ENCODE results near the gene REP15. TPM values are rescaled to one million over a fixed set of nuclear protein-coding genes. Genes with fewer than 3 reads are reported as not detected.

REP15 gene
- total and polyA plus RNA-seq, 12 donors: 3.2 to 10.6 (median 5.9) TPM

DNA sequence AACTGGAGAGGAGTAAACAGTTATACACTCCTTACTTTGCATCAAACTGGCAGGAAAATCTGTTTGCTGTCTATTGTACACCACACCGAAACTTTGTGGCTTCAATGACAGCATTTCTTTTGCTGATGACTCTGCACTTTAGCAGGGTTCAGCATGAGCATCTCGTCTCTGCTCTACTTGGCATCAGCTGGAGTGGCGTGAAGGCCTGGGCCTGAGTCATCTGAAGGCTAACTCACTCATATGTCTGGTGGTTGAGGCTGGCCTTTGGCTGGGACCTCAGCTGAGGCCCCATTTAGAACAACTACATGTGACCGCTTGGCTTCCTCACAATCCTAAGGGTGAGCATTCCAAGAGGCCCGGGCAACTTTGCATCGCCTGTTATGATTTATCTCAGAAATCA, 28.7 kb upstream of the REP15 start:
- H3K36me3 ChIP-seq: peaks cover 0 to 100% (median 49%) of the 10 kb centered on the region in 9 donors
- H3K4me1 ChIP-seq: peaks cover 0 to 18% (median 10%) of the 10 kb centered on the region in 9 donors
- 73 to 79% methylated on average over 6 of the region's 6 CpGs for WGBS, 2 donors

DNA sequence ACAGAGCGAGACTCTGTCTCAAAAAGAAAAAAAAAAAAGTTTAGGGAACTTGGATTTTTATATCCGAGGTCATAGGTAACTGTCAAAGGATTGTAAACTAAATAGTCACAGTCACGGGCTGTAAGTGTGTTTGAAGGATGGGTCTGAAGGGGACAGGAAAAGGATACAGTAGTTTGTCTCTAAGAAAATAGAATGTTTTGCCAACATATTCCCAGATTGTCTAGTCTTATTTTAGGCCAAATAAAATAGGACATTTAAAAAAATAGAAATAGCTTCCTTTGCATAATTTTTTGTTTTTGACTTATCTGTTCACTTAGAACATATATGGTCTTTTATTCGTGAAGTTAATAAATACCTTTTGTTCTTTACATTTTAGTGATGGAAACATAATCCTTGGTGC, 24.2 kb upstream of the REP15 start:
- ATAC-seq (peak in 3 of 8 donors; percentile 23 to 38 (median 30)), DNase-seq (no peak)
- 61 to 70% methylated on average over 4 of the region's 4 CpGs for WGBS, 2 donors
- intact Hi-C loops (cut with DNase I): no loop called here
- H3K4me1 ChIP-seq: peaks cover 0 to 45% (median 32%) of the 10 kb centered on the region in 9 donors
- no peaks in the 10 kb centered on the region for H3K9me3 ChIP-seq
- H3K27me3 ChIP-seq: no peaks in the 10 kb centered on the region
- TF ChIP-seq, protein P1, sequence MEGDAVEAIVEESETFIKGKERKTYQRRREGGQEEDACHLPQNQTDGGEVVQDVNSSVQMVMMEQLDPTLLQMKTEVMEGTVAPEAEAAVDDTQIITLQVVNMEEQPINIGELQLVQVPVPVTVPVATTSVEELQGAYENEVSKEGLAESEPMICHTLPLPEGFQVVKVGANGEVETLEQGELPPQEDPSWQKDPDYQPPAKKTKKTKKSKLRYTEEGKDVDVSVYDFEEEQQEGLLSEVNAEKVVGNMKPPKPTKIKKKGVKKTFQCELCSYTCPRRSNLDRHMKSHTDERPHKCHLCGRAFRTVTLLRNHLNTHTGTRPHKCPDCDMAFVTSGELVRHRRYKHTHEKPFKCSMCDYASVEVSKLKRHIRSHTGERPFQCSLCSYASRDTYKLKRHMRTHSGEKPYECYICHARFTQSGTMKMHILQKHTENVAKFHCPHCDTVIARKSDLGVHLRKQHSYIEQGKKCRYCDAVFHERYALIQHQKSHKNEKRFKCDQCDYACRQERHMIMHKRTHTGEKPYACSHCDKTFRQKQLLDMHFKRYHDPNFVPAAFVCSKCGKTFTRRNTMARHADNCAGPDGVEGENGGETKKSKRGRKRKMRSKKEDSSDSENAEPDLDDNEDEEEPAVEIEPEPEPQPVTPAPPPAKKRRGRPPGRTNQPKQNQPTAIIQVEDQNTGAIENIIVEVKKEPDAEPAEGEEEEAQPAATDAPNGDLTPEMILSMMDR (IDR thresholded peaks at IDR 0.05): no peak
- H3K27ac ChIP-seq: peak overlapping the region in 3 of 10 donors; percentile 49 to 73 (median 64)
- peaks cover 0 to 87% (median 32%) of the 10 kb centered on the region in 9 donors for H3K36me3 ChIP-seq
- no peak overlapping the region for H3K4me3 ChIP-seq

More for the DNA sequence above, 28.7 kb upstream of the REP15 start:
- ATAC-seq: peak in 6 of 8 donors; percentile 25 to 94 (median 65)
- Histone ChIP-seq H3K4me3 (no peak overlapping the region), H3K27me3 (no peaks in the 10 kb centered on the region), H3K9me3 (no peaks in the 10 kb centered on the region), H3K27ac (peak overlapping the region in 3 of 10 donors; percentile 1 to 30 (median 9))
- TF ChIP-seq, protein P1 (IDR thresholded peaks at IDR 0.05): no peak
- DNase-seq: no peak
- intact Hi-C loops (cut with DNase I): loop anchor here in 2 of 10 donors (10.0 kb wide), 2 partner anchors 343 to 353 kb away; no protein-coding TSS in a partner anchor

DNA sequence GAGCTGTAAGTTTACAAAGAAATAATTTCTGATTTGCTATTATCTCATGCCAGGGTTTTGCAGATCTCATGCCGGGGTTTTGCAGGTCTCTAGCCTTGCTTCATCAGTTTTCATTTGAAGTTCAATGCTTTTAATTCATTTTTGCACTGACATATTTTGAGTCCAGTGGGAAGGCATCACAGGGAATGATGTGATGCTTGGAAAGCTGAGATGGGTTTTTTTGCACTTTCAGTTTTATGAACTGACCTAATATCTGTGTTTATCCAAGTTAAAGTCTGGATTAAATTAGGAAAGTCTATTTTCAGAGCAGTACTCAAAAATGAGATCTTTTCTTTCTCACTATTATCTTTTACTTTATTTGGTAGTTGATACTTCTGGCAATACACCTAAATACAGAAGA, 23.6 kb upstream of the REP15 start:
- TF ChIP-seq, protein P1 (IDR thresholded peaks at IDR 0.05): no peak
- Histone ChIP-seq H3K4me1 (peaks cover 0 to 41% (median 27%) of the 10 kb centered on the region in 9 donors), H3K27ac (peak overlapping the region in 9 of 10 donors; percentile 10 to 73 (median 44)), H3K4me3 (peak overlapping the region in 1 of 10 donors; percentile 7), H3K27me3 (no peaks in the 10 kb centered on the region), H3K9me3 (no peaks in the 10 kb centered on the region), H3K36me3 (peaks cover 0 to 87% (median 31%) of the 10 kb centered on the region in 9 donors)
- peak in 6 of 8 donors; percentile 28 to 59 (median 46) for ATAC-seq
- intact Hi-C loops (cut with DNase I): no loop called here
- no peak for DNase-seq
- WGBS, 2 donors: 62 to 63% methylated on average over 1 of the region's 1 CpG

DNA sequence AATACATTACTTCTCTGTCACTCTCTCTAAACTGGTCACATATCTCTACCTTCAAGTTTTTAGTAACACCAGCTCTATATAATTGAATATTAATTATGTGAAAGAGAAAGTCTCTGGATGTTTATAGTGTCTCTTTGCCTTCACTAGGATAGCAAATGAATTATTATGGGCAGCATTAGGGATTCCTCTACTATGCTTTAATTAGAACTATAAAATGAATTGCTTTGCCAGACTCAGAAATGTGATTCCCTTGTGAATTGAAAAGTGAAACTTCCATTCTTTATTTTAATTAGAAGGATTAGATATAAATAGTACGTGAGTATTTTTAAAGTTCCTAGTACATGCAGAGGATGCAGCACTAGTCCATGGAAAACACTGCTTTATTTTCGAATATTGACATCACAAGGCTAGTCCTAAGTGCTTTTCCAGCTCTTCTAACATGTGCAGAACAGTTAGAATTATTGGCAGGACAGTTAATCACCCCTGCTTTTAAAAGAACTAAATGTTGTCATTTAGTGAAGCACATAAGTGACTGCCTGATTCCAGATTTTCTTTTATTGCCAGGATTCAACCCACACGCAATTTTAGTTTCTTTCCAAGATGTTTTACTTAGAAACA, 23.0 kb upstream of the REP15 start:
- intact Hi-C loops (cut with DNase I): no loop called here
- peak overlapping the region in 1 of 10 donors; percentile 7 for H3K4me3 ChIP-seq
- TF ChIP-seq, protein P1 (IDR thresholded peaks at IDR 0.05): no peak
- ATAC-seq (peak; percentile 75 to 95 (median 88)), DNase-seq (peak in 1 of 2 donors; percentile 10)
- peak overlapping the region in 9 of 10 donors; percentile 12 to 73 (median 49) for H3K27ac ChIP-seq
- peaks cover 0 to 87% (median 33%) of the 10 kb centered on the region in 9 donors for H3K36me3 ChIP-seq
- WGBS, 2 donors: 9 to 25% methylated on average over 3 of the region's 3 CpGs
- H3K9me3 ChIP-seq: no peaks in the 10 kb centered on the region
- H3K27me3 ChIP-seq: no peaks in the 10 kb centered on the region
- peaks cover 0 to 39% (median 27%) of the 10 kb centered on the region in 9 donors for H3K4me1 ChIP-seq
